ENCODE results near the gene KIF5C.

DNA sequence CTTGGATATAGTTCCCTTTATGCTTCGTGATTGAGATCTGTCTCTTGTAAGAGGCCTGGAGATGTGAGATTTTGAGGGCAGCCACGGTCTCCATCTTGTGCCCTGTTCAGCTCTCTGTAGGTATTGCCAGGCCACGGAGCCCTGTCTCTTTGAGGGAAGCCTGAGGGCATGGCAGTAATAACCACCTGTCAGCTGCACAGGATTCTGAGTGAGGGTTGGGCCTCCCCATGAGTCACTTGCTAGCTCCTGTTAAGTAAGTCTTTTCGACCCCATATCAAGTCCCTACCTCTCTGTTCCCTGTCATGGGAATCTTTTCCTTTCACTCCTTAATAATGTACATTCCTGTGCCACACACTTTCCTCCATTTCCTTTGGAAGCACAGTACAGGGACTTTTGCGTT is 183.9 kb downstream of the KIF5C start:
- TF ChIP-seq, protein P1, sequence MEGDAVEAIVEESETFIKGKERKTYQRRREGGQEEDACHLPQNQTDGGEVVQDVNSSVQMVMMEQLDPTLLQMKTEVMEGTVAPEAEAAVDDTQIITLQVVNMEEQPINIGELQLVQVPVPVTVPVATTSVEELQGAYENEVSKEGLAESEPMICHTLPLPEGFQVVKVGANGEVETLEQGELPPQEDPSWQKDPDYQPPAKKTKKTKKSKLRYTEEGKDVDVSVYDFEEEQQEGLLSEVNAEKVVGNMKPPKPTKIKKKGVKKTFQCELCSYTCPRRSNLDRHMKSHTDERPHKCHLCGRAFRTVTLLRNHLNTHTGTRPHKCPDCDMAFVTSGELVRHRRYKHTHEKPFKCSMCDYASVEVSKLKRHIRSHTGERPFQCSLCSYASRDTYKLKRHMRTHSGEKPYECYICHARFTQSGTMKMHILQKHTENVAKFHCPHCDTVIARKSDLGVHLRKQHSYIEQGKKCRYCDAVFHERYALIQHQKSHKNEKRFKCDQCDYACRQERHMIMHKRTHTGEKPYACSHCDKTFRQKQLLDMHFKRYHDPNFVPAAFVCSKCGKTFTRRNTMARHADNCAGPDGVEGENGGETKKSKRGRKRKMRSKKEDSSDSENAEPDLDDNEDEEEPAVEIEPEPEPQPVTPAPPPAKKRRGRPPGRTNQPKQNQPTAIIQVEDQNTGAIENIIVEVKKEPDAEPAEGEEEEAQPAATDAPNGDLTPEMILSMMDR (IDR thresholded peaks at IDR 0.05): no peak
- no peak for TF ChIP-seq ZFX (IDR thresholded peaks at IDR 0.05; ENCODE audit: borderline replicate concordance)
